ENCODE measurements around the gene RTN4R.
A peak's percentile ranks its signal among the peaks of the same experiment; 100 is the strongest.
"Not testable (repeated sequence)": the region's sequence is repeated elsewhere in the genome, so short reads cannot be mapped to it uniquely, and the experiment has no call there.

The RTN4R gene

DNA sequence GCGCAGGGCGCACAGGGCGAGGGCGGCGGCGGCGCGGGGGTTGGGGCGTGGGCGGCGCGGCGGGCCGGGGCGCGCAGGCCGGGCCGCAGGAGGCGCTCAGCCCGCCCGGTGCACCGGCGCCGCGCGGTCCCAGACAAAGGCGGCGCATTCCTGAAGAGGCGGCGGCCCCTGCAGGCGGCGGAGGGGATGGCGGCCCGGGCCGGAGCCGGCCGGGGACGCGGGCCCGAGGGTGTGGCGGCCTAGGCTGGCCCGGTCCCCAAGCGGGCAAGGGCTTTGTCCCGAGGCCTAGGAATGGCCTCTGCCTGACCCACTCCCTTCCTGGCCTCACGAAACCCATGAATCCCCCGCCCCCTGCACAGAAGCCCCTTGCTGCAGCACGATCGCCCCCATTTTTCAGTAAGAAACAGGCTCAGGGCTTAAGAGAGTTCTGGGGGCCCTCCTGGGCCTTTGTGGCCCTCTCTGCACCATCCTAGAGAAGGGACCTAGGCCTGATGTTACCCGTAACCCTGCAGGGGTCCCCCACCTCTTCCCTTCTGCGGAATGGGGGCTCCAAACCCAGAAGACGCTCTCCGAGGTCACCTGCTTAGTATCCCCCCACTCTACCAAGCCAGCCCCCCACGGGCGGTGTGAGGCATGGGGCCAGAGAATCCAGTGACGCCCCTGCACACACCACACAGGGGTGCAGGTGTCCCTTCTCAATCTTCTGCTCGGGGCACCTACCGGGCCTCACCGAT, at the start of gene RTN4R:
RTN4R (minus strand) TSS at position 40 of the 734 bp plus-strand sequence. CDS start 226 bp downstream, outside the sequence.
- peak; percentile 34 for DNase-seq

DNA sequence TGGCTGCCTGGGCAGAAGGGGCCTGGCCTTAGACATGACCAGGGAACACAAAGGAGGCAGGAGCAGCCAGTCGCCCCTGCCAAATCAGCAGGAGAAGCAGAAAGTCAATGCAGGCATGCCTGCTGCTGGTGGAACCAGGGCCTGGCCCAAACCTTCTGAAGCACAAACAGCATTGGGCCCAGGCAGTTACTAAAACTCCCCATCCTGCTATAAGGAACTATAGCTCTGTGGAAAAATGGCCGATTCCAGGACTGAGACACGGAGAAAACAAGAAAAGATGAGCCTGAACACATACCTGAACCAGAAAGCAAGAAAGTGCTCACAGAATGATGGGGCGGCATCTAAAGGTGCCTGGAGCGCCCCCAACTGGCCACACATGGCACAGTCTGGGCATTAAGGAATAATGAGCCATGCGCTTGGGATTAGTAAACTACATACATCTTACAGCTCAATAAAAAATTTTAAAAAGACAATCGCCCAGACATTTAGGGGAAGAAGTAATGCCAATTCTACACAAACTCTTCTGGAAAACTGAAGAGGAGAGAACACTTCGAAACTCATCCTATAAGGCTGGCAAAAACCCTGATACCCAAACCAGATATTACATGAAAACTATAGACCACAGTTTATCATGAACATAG, 49.4 kb upstream of the RTN4R start:
- DNase-seq, result peak; percentile 41

DNA sequence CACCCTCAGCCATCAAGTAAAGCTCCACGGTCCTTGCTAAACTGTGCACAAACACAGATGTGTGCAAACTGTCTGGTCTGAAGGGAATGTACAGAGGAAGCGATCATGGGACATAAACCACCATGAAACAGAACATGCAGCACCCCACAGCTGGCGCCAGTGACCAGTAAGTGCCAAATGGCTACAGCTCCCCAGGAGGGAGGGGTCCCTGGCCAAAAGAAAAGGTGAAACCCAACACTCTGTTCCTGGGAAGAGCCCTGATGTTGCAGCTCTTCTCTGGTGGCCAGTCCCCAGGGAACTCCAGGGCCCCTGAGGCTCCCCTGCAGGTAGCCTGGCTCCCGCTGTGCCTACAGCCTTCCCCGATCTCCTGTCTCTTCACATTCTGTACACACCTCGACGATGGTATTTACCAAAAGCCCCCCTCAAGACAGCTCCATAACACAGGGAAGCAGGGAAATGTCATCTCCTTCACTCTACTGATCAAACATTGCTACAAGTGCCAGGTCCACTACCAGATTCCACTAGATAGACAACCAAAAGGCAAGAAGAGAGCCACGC, 48.8 kb upstream of the RTN4R start:
- no peak for DNase-seq

DNA sequence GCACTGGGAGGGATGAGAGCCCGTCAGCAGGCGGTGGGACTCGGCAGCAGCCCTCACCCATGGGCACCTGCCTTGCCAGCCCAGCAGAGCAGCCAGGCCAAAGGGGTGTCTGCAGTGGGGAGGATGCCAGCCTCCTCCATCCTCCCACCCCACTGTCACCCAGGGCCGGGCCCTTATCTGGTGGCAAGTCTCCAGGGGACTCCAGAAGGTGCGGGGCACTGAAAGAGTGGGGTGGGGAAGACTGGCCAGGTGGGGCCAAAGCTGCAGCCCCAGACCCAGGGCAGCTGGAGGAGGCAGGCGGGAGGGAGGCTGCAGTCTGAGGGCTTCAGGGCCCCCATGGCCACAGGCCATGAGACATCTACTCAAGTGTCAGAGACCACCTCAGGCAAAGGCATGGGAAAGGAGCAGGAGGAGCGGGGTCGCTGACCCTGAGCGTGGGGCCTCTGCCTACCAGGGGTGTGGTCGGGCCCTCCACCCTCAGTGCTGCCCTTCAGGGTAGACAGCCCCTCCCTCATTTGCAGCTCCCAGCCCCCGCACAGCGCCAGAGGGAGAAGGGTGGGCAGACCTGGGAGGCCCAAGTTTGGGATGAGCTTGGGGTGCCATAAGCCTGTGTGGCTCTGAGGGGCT, 48.2 kb upstream of the RTN4R start:
- no peak for DNase-seq

DNA sequence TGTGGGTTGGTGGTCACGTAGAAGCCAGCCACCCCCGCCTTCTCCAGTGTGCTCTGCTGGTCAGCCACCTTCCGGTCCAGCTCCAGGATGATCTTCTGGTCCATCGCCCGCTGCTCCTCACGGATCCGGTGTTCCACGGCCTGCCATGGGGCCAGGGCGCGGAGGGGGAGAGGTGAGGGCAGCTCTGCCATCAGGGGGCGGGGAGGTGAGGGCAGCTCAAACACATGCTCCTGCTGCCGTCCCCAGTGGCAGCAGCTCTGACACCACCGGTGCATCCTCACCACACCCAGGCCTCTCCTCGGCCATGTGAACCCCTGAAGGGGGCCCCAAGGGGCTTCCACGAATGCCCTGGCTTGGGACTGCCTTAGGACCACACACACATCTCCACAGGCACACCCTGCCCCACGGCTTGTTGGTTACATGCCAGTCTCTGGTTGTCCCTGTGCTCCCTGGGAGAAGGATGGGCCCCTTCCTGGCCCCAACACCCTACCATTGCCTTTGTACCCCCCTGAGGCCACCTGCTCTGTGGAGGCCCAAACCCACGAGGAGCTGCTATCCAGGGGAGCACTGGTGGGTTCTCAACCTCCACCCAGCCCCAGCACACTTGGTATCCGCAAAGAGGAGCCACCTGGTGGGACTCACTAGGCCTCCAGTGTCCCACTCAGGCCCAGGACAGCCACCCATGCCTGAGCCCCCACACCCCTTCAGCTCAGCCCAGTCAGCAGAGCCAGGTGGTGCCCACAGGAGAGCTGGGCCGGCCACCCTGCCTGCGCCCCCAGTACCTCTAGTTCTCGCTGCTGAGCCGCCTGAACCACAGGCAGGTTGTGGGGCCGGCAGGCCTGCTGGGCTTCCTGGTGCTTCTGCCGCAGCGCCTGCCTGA, 47.5 kb upstream of the RTN4R start:
- no peak for DNase-seq

DNA sequence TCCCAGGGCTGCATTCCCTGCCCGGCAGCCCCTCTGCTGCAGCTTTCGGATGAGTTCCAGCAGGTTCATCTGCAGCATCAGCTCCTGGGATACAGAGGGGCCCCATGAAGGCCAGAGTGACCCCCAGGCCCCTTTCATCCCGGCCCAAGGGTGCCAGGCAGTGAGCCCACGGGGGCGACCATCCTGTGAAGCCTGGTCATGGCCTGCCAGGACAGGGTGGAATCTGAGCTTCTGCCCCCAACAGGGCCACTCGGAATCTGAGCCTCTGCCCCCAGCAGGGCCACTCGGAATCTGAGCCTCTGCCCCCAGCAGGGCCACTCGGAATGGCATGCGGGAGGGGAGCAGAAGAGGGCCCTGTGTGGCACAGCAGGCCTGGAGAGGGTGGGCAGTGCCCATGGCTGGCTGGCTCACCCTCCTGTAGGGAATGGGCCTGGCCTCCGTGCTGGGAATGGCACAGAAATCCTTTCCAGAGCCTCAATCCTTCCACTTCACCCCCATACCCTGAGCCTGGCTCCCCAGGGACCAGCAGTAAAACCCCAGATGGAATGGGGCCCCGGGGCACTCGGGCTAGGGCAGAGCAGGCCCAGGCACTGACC, 46.7 kb upstream of the RTN4R start:
- DNase-seq, result not testable (repeated sequence)

DNA sequence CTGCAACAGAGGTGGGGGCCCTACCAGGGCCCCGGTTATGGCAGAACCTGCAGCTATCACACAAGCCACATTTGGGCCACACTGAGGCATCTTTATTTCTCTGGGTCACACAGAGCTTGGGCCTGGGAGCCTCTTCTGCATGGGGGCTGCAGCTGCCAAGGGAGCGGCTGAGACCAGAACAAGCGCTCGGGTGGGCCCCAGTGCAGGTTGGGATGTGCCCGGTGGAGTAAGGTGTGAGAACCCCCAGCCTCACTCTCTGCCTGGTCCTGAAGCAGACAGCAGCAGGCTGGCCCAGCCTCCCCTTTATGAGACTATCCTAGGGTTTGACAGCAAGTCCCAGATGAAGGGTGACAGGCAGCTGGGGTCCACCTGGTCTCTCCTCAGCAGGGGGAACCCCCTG, 46.1 kb upstream of the RTN4R start:
- DNase-seq, result not testable (repeated sequence)

DNA sequence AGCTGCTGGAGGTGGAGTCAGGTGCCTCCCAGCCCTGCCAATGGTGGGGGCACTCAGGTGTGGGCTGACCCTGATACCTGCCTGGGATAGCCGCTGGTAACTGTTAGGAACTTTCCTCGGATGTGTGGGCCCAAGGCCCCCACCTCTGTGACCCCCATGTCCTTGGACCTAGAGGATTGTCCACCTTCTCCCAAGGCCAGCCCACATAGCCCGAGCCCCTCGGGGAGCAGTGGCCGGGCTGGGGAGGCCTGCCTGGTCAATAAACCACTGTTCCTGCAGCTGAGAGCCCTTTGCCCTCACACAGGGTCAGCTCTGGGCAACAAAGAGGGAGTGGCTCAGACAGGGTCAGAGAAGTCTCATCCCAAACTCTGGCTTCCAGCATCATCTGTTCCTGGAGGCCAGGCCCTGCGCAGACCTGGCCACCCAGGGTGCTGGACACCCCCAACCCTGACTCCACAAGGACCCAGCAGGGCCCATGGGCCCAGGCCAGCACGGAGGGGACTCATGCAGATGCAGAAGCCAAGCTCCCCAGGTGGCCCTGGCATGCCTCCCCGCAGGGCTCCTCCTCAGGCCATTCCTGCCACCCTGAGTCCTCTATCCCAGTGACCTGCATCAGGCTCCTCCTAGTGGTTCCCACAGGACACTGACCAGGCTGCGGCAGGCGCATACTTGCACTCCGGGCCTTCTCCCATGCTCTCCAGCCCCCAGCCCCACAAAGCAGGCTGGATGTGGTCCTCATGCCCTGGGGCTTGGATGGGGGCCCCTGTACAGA, 45.4 kb upstream of the RTN4R start:
- not testable (repeated sequence) for DNase-seq

DNA sequence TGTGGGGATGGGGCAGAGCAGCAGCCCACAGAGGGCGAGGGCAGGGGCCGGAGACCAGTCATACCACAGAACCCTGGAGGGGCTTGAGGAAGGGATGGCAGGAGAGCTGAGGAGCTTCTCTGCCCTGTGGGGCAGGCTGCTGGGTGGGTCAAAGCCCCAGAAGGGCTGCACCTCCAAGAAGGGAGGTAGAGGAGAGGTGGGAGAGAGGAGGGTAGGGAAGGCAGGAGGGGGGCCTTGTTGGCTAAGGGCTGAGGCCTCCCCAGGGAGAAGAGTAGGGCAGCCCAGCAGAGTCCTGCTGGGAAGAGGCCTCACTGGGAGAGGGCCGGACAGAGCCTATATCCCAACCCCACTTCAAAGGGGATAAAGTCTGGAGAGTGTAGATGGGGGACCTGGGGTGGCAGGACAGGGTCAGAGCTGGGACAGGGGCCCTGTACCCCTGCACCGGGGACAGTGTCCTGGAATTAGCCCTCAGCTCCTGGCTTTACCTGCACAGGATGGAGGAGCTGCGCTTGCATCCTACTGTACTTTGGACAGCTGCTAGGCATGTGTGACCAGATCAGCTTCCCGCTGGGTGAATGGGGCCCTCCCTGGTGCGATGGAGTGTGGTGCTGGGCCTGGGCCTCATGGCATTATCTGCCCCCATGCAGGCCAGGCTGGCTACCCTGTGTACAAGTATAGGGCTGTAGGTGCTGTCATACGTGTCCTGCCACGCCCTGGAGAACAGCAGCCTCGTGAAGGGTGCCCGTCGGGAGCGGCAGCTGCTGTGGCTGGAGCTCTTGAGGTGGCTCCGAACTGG, 44.5 kb upstream of the RTN4R start:
- DNase-seq, result no peak

DNA sequence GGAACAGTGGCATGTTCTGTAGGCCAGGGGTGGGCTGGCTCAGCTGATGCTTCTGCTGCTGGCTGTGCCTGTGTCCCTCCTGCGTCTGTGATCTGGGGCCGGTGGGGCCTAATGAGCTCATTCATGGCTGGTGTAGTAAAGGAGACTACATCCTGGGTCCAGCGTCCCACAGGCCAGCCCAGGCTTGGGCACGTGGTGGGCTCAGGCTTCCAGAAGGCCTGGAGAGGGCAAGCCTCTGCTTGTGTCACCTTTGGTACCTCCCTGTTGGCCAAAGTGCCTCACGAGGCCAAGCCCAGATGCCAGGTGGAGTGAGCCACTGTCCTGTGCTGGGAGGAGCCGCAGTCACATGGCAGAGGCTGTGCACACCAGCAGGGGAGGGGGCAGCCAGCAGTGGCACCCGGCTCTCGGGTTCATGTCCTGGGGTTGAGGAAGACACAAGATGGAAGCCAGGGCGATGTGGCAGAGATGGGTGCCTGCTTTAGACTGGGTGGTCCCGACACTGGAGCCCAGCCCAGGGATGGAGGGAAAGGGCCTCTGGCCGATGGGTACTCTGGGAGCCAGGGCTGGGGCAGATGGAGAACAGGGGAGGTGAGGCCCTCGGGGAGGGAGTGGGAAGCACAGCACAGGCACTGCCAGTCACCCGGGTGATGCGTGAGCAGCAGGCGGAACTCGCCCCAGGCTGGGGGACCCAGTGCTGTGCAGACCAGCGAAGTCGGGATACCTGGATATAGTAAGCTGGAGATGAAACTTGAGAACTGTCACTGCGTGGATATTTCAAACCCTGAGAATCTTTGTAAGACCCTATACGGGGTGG, 43.3 kb upstream of the RTN4R start:
- DNase-seq, result not testable (repeated sequence)

DNA sequence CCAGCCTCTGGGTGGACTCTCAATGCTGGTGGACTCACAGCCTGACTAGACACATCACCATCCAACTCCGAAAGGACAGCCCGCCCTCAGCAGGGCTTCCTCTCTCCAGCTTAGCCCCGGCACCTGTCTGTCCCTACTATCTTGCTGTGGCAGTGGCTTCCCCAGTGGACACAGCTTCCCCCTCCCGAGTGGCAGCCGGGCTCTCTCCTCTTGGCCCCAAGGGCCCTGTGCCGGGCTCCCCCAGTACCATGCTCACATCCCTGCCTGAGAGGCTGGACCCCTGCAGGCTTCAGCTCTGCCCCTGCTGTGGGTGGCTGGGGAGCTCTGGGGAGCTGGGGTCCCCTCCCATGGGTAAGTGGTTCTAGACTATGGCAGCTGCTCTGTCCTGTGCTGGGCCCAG, 42.7 kb upstream of the RTN4R start:
- not testable (repeated sequence) for DNase-seq

DNA sequence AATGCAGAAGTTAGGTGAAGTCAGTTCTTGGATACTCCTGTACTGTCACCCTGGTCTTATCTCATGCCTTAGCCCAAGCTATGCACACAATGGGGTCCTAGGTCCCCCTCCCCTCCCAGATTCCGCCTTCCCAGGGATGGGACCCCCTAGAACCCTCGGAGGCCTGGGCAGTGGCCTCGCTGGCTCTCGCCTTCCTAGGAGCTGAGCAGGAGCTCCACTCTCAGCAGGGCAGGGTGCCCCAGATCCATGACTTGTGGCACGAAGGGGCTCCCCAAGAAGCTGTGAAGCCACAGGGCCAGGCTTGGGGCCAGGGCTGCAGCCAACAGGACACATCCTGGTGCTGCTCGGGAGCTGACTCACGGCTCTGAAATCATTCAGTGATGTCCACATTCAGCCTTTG, 42.1 kb upstream of the RTN4R start:
- DNase-seq, result not testable (repeated sequence)

DNA sequence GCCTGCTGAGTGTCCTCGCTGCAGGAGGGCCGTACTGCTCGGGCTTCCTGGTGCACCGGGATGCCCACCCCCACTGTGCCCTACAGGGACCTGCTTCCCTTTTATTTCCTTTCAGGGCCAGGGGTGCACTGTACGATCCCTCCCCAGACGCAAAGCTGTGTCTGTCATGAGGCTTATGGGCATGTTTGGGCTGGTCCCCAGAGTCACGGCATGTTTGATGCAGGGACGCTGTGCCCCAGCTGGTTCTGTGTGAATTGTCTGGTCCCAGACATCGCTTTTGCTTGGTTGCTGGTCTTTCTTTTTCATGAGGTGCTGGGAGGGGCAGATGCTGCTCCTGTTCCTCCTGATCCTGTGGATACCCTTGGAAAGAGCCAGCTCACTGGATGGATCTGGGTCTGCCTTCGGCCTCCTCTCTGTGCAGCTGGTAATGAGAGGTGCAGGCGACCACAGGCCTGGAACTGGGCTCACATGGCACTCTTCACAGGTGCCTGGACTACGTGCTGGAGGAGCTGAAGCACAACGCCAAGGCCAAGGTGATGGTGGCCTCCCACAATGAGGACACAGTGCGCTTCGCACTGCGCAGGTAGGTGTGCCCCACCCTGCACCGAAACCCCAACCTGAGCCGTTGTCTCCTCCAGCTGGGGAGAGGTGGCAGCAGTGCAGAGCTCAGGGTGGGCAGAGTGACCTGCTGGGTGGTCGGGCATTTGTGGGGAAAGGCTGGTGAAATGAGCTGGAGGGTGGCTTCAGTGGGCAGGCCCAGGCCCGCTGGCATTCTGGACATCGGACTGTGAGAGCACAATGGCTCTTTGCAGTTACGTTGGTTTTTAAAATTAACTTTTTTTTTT, 40.9 kb upstream of the RTN4R start:
- DNase-seq, result not testable (repeated sequence)

DNA sequence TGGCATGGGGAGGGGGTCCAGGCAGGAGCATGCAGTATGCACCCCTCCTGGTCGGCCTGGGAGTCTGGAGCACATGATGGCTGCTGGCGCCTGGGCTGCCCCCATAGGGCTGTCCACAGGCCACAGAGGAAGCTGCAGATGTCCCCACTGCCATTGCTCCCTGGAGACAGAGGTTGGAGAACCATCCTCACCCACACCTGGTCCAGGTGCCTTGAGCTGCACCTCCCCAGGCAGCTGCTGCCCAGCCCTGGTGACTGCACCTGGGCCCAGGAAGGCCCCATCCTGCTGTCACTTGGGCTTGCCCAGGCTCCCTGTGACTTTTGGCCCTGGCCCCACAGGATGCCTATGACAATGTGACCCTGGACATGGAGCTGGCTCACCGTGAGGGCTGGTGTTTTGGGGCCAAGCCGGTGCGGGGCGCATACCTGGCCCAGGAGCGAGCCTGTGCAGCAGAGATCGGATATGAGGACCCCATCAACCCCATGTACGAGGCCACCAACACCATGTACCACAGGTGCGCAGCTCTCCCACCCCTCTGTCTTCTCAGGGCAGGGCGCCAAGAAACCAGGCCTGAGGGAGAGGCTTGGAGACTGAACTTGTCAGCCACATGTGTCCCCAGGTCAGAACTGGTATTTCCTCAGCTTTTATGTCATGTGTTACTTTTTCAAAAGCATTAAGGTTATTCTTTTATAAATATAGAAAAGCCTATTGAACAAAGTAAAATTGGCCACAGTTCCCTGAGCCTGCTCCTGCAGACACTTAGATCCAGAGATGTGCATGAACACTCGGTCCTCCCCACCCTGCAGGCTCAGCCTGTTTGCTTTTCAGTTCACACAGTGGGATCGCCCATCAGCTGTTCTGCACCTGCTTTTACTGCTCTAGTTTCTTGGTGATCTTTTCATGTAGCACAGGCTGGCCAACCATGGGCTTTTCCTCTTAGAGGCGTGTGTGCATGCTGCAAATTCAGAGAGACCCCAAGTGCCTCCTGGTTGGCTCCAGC, 39.6 kb upstream of the RTN4R start:
- DNase-seq, result not testable (repeated sequence)

DNA sequence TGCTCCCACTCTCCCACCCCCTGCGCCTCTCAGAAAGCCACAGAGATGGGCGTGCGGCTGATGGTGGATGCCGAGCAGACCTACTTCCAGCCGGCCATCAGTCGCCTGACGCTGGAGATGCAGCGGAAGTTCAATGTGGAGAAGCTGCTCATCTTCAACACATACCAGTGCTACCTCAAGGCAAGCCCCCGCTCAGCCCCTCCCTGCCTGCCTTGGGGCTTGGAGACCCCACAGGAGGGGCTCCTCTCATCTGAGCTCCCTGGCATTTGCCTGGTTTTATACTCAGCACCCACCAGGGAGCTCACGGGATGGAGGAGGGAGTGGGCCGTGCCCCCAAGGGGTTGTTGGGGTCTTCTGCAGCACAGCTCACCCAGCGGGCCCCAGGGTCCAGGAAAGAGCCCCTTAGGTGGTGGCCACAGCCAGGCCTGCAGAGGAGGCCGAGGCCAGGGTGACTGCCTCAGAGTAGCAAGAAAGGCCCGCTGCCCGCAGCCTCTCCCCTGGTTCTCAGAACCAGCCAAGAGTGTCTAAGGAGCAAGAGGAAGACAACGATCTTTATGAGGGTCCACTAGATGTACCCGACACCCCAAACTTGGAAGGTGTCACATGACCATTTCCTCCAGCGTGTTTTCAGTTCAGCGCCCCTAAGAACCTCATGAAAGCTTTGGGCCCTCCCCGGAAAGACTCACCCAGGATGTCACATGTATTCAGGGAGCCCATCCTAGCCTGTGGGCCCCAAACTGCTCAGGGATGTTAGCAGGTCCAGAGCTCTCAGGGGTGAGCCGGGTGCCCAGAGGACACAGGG, 38.7 kb upstream of the RTN4R start:
- DNase-seq, result not testable (repeated sequence)

DNA sequence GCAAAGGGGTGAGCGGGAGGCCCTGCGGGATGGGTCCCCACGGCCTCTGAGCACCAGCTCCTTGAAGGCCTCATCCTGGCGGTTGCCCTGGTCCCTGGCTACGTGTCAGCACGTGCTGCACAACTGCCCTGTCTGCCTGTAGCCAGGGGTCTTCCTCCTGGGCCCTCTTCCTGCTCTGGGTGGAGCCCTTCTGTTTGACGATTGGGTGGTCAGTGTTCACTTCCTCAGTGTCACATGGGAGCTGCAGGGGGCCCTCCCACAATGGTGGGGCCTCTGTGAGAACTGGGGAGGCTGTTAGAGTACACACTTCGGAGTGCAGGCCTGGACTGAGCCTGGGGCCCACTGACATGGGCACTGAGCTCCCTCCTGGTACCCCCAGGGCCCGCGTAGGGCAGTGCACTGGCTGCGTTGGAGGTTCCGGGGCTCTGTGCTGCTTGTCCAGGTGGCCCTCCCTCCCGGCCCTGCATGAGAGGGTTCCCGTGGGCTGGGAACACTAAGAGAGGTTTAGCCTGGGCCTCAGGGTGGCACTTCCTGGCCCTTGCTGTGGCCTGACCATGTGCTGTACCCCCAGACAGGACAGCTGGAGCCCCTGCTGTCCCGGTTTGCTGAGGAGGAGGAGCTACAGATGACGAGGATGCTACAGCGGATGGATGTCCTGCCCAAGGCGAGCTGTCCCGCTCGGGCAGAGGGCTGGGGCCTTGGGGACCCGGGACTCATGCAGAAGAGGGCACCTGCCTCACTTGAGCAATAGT, 38.0 kb upstream of the RTN4R start:
- DNase-seq, result no peak
